Heart left ventricle (tissue), 16 donors: ENCODE results near the gene ODF2L. TPM values are rescaled to one million over a fixed set of nuclear protein-coding genes. Genes with fewer than 3 reads are reported as not detected.

Experiments used
- ATAC-seq, 4 donors: fragments of 200-7000 bp; cut with Tn5 transposase; one replicate each; pipeline ENCODE4 v1.9.1; 2020 to 2022; ENCODE audit warnings: moderate library complexity in 4 of 4, mild to moderate bottlenecking in 3 of 4, moderate number of reproducible peaks in 1 of 4
- DNase-seq, 5 donors: peaks; one replicate each; pipeline ENCODE4 v3.0.0-alpha.2; 2020
- H3K27ac ChIP-seq, 12 donors: fragments of 200-600 bp; sonication (generic) in 4 of 12; one replicate each; pipeline versions ENCODE4 v1.5.0 to v1.8.0; 2016 to 2022; ENCODE audit warnings: mild to moderate bottlenecking in 2 of 12
- H3K27me3 ChIP-seq, 9 donors: fragments of 200-600 bp; sonication (generic) in 2 of 9; one replicate each; pipeline versions ENCODE4 v1.5.1 to v1.8.0; 2016 to 2022; ENCODE audit warnings: mild to moderate bottlenecking in 3 of 9
- H3K36me3 ChIP-seq, 9 donors: fragments of 200-600 bp; sonication (generic) in 2 of 9; one replicate each; pipeline versions ENCODE4 v1.5.0 to v1.8.0; 2018 to 2022; ENCODE audit warnings: mild to moderate bottlenecking in 2 of 9
- H3K4me1 ChIP-seq, 12 donors: fragments of 200-600 bp; sonication (generic) in 4 of 12; one replicate each; pipeline versions ENCODE4 v1.5.0 to v1.8.0; 2016 to 2022; ENCODE audit warnings: mild to moderate bottlenecking in 3 of 12
- H3K4me3 ChIP-seq, 12 donors: fragments of 200-600 bp; sonication (generic) in 4 of 12; one replicate each; pipeline versions ENCODE4 v1.5.0 to v1.8.0; 2017 to 2022; ENCODE audit warnings: mild to moderate bottlenecking in 9 of 12, moderate library complexity in 4 of 12
- H3K9me3 ChIP-seq, 12 donors: fragments of 200-600 bp; sonication (generic) in 4 of 12; one replicate each; pipeline versions ENCODE4 v1.5.0 to v1.8.0; 2016 to 2022; ENCODE audit warnings: mild to moderate bottlenecking in 1 of 12
- POLR2A ChIP-seq, 2 donors: fragments of 450-650 bp; IDR thresholded peaks; one replicate each; pipeline ENCODE4 v1.6.1; 2017; ENCODE audit warnings: antibody characterized with exemption in 2 of 2, mild to moderate bottlenecking in 2 of 2, moderate library complexity in 2 of 2
- WGBS, 4 donors: extraction: QIAGEN DNeasy Blood & Tissue Kit in 2 of 4; methylation state at CpG; one replicate each; pipeline versions ENCODE4 v1.1.5 to v1.1.7; 2013 to 2018; 5-methylcytosine and 5-hydroxymethylcytosine counted together
- intact Hi-C, 10 donors: fragments of 100-400 bp; cut with DNase I; formaldehyde crosslinking; loops; one replicate each; pipeline versions ENCODE4 v1.11.1 to v1.14.2; 2022
- polyA plus RNA-seq, 2 donors: library from polyadenylated mRNA; stranded (reverse); fragments of 200-250 nt; gene quantifications; one replicate each; pipeline ENCODE4 v1.2.3, GENCODE V29; 2013
- total RNA-seq, 9 donors: library from RNA; depleted of rRNA in 2 of 9; stranded (reverse); fragments of >200 nt in 2 of 9; fragmentation: NEBNext Ultra II Directional in 3 of 9; extraction: Animal tissue kit (Norgen Biotek cat#: 25700) in 3 of 9; gene quantifications; one replicate each; pipeline versions ENCODE4 v1.1.0 to v1.2.4, GENCODE V29; 2016 to 2023
- TF ChIP-seq, protein P1 (sequence below), 12 donors: fragments of 200-600 bp; sonication (generic) in 4 of 12; IDR thresholded peaks; one replicate each; pipeline versions ENCODE4 v1.5.0 to v1.8.0; 2018 to 2022; ENCODE audit warnings: antibody characterized with exemption in 12 of 12, mild to moderate bottlenecking in 5 of 12
- donor health status: ischemic (EF 13 %, LVEDD 7.1; RV severe dilation, severe dysfunction).
- donor health status: healthy with polysubstance abuse.
- donor health status: DM: no; HTN: yes; CAD: no.
- donor health status: DM: no; HTN: no; CAD: no.
- donor health status: ischemic (EF 25% LVEDD 6.9; RV normal size, moderate dysfunction).
- donor health status: ischemic (EF 25% LVEDD 5.7; RV mildly dilated, moderate dysfunction).
- donor health status: healthy.
- donor health status: DM: yes; HTN: yes; CAD: no.
- donor health status: ischemic (EF 35%, LVEDD 5.7; RV mildly dilated, moderate dysfunction).
- donor health status: nonischemic (EF 11% LVEDD 7.7; RV severe dilation, severe dysfunction).
- donor health status: DM: yes; HTN: yes; CAD: no.
- donor health status: PGD.
- donor health status: ischemic (EF 29% LVEDD 5.4; RV normal size, mild dysfunction).
- donor health status: nonischemic (EF 23%, LVEDD 6.1; RV moderate dilation, normal function).

ODF2L gene
- total and polyA plus RNA-seq, 11 donors = 6.2 to 23.7 (median 12.3) TPM

DNA sequence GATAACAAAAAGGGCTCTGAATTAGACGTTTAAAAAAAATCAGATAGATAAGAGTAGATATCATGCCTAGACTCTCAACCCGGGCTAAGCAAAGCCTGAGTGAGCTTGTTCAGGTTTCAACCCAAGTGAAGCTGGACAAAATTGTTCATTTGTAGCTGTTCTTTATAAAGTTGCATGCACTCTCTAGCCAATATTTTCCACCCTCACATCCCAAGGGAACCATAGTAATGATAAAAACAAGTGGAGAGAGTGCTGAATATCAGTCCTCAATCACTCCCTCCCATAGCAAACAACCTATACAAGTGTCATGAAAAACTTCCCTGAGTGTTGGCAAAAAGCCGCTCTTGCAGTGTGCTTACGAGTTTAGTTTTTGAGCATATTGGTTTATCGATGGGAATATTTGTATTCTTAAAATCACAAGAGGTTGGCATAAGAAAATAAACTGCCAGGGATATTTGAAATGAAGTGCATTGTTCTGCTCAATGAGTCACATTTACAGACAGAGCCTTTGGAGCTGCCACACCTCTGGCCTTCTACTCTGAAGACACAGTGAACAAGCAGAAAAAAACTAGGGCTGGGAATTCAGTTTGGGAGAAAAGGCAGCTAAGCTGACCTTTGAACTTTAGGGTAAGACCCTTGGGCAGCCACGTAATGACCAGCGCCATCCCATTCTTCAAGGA is 25.6 kb upstream of the ODF2L start:
- H3K36me3 ChIP-seq = no peaks in the 10 kb centered on the region
- intact Hi-C loops = no loop called here
- H3K27me3 ChIP-seq = no peaks in the 10 kb centered on the region
- TF ChIP-seq, protein P1, sequence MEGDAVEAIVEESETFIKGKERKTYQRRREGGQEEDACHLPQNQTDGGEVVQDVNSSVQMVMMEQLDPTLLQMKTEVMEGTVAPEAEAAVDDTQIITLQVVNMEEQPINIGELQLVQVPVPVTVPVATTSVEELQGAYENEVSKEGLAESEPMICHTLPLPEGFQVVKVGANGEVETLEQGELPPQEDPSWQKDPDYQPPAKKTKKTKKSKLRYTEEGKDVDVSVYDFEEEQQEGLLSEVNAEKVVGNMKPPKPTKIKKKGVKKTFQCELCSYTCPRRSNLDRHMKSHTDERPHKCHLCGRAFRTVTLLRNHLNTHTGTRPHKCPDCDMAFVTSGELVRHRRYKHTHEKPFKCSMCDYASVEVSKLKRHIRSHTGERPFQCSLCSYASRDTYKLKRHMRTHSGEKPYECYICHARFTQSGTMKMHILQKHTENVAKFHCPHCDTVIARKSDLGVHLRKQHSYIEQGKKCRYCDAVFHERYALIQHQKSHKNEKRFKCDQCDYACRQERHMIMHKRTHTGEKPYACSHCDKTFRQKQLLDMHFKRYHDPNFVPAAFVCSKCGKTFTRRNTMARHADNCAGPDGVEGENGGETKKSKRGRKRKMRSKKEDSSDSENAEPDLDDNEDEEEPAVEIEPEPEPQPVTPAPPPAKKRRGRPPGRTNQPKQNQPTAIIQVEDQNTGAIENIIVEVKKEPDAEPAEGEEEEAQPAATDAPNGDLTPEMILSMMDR (IDR thresholded peaks at IDR 0.05) = no peak
- TF ChIP-seq POLR2A (IDR thresholded peaks at IDR 0.05) = no peak
- H3K4me1 ChIP-seq = peaks cover 0 to 5% (median 0%) of the 10 kb centered on the region in 12 donors
- no peaks in the 10 kb centered on the region for H3K9me3 ChIP-seq
- no peak overlapping the region for H3K4me3 ChIP-seq
- WGBS, 4 donors = 70 to 74% (median 71%) methylated on average over 7 of the region's 7 CpGs
- no peak overlapping the region for H3K27ac ChIP-seq
- no peak for ATAC-seq
- DNase-seq = no peak

DNA sequence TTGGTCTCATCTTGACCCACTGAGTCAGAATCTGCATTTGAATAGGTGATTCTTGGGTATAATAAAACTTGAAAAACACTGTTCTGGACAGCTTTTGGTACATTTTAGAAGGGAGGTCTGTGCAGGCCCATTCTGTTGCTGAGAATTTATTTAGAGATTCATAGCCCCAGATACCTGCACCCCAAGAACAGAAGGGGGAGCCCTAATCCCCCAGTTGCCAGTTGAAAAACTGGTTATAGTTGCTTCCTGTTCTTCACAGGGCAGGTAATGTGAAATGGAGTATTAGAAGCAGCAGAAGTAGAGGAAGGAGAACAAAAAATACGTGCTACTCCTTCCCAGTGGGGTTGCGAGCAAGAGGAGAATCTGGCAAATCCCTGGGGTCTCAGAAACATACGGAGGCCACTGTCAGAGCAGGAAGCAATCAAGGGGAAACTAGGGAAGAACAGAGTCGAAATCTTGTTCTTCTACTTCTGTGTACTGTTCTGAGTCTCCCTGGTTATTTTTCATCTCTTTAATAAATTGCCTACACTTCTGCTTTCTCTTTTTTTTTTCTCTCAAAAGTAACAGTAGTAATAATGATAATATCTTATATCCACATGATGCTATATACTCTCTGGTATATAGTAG is 23.3 kb upstream of the ODF2L start:
- Histone ChIP-seq H3K27me3 (no peaks in the 10 kb centered on the region), H3K36me3 (no peaks in the 10 kb centered on the region), H3K27ac (no peak overlapping the region), H3K4me1 (peaks cover 0 to 5% (median 0%) of the 10 kb centered on the region in 12 donors), H3K9me3 (no peaks in the 10 kb centered on the region), H3K4me3 (no peak overlapping the region)
- intact Hi-C loops = no loop called here
- DNase-seq (no peak), ATAC-seq (peak in 1 of 4 donors; percentile 27)
- 37 to 57% (median 53%) methylated on average over 4 of the region's 4 CpGs for WGBS, 4 donors
- no peak for TF ChIP-seq POLR2A (IDR thresholded peaks at IDR 0.05)
- TF ChIP-seq, protein P1 (IDR thresholded peaks at IDR 0.05) = peak in 8 of 12 donors; percentile 13 to 59 (median 38)

DNA sequence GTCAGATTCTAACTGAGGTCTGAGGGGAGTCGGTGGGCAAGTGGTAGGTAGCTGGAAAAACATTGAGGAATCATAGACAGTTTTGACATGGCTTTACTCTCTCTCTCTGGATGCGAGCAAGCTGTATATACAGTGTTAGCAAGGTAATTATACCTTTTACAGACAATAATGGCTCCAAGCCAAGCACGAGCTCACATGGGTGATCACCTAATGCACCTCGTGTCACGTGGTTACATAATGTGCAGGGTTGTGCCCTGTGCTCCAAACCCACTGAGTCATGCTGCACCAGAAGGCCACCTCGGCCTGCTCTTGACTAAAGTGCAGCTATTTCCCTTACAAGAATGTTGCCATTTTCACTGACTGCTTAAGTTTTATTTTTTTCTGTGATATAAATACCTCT is 20.2 kb upstream of the ODF2L start:
- 77 to 88% (median 85%) methylated on average over 6 of the region's 6 CpGs for WGBS, 4 donors
- intact Hi-C loops = no loop called here
- no peak for TF ChIP-seq POLR2A (IDR thresholded peaks at IDR 0.05)
- TF ChIP-seq, protein P1 (IDR thresholded peaks at IDR 0.05) = no peak
- ATAC-seq (no peak), DNase-seq (no peak)
- H3K4me1 ChIP-seq = peaks cover 0 to 5% (median 0%) of the 10 kb centered on the region in 12 donors
- H3K27me3 ChIP-seq = no peaks in the 10 kb centered on the region
- no peak overlapping the region for H3K27ac ChIP-seq
- no peak overlapping the region for H3K4me3 ChIP-seq
- no peaks in the 10 kb centered on the region for H3K36me3 ChIP-seq
- H3K9me3 ChIP-seq = no peaks in the 10 kb centered on the region

DNA sequence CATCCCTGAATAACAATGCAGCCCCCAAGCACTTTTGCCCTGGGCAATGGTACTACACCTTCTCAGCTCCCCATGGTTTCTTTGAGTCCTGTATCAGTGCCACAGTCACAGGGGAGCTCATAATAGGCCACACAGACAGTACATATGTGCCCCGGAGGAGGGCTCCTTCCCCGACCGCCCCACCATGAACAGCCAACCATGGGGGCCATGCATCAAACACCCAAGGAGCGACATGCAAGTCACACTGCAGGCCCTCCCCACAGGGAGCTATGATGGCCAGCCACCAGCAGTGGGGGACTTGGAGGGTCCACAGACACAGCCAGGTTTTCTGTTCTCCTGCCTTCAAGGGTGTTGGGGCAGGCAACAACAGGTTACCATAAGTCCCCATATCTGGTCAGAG is 14.8 kb upstream of the ODF2L start:
- TF ChIP-seq, protein P1 (IDR thresholded peaks at IDR 0.05) = no peak
- TF ChIP-seq POLR2A (IDR thresholded peaks at IDR 0.05) = no peak
- Histone ChIP-seq H3K9me3 (no peaks in the 10 kb centered on the region), H3K27ac (no peak overlapping the region), H3K4me3 (no peak overlapping the region), H3K4me1 (no peaks in the 10 kb centered on the region), H3K36me3 (no peaks in the 10 kb centered on the region), H3K27me3 (no peaks in the 10 kb centered on the region)
- 95 to 100% (median 98%) methylated on average over 4 of the region's 4 CpGs for WGBS, 4 donors
- DNase-seq (no peak), ATAC-seq (no peak)
- intact Hi-C loops = no loop called here
